Calu3 (cell line): Measurements from ENCODE around the gene SIRT5. TPM values are rescaled to one million over a fixed set of nuclear protein-coding genes. Genes with fewer than 3 reads are reported as not detected.

Experiments
- BruUV-seq: library from RNA; stranded (reverse); fragments of 400-500 nt; replicated peaks from 2 replicates; lab custom pipeline; 2021; lab: Mats Ljungman, UMichigan
- CTCF ChIA-PET: fragments of 300-600 bp; sonication (Branson Sonifier 250); formaldehyde crosslinking; loops from one replicate; lab custom pipeline; 2022; ENCODE audit warnings: antibody characterized with exemption; lab: Charles Lee
- DNase-seq: peaks from one replicate; pipeline ENCODE4 v3.0.0; 2022
- H3K27ac Mint-ChIP-seq: one replicate; pipeline ENCODE4 v1.8.0; 2022; ENCODE audit warnings: mixed read lengths; ENCODE audit not compliant: unreplicated experiment
- H3K27me3 Mint-ChIP-seq: one replicate; pipeline ENCODE4 v1.8.0; 2022; ENCODE audit warnings: mixed read lengths; ENCODE audit not compliant: unreplicated experiment
- H3K36me3 Mint-ChIP-seq: one replicate; pipeline ENCODE4 v1.8.0; 2022; ENCODE audit warnings: mild to moderate bottlenecking, moderate library complexity, mixed read lengths; ENCODE audit not compliant: insufficient read depth, unreplicated experiment
- H3K4me1 Mint-ChIP-seq: one replicate; pipeline ENCODE4 v1.8.0; 2022; ENCODE audit warnings: mild to moderate bottlenecking, low read depth, mixed read lengths; ENCODE audit not compliant: unreplicated experiment
- H3K4me3 Mint-ChIP-seq: one replicate; pipeline ENCODE4 v1.8.0; 2022; ENCODE audit warnings: mild to moderate bottlenecking, low read depth, moderate library complexity, mixed read lengths; ENCODE audit not compliant: unreplicated experiment
- H3K9me3 Mint-ChIP-seq: one replicate; pipeline ENCODE4 v1.8.0; 2022; ENCODE audit warnings: low read depth, mixed read lengths; ENCODE audit not compliant: unreplicated experiment
- CTCF ChIP-seq: fragments of 200-600 bp; IDR thresholded peaks from one replicate; pipeline ENCODE4 v1.8.0; 2022; ENCODE audit warnings: antibody characterized with exemption; ENCODE audit not compliant: unreplicated experiment
- intact Hi-C: fragments of 100-400 bp; cut with micrococcal nuclease; formaldehyde crosslinking; loops from one replicate; pipeline ENCODE4 v1.10.0; 2022; ENCODE audit not compliant: unreplicated experiment
- total RNA-seq: library from RNA; stranded (reverse); gene quantifications from 2 replicates; pipeline ENCODE4 v1.2.3, GENCODE V29; 2022

The SIRT5 gene
- total RNA-seq, 1 experiment from 2014 or later: 13.5 TPM

- TF ChIP-seq CTCF: no peak
- H3K4me3 Mint-ChIP-seq: no peak overlapping the region
- no peak for DNase-seq
- no peaks in the 10 kb centered on the region for H3K4me1 Mint-ChIP-seq
- H3K27me3 Mint-ChIP-seq: no peaks in the 10 kb centered on the region
- H3K36me3 Mint-ChIP-seq: peaks cover 5% of the 10 kb centered on the region
- no peak overlapping the region for H3K27ac Mint-ChIP-seq
- H3K9me3 Mint-ChIP-seq: no peaks in the 10 kb centered on the region
- no TSS peak for BruUV-seq
- intact Hi-C loops: no loop called here
- CTCF ChIA-PET: no interaction called here
Observed at GRCh38 chr6:13579911-13580310, 5.5 kb downstream of the SIRT5 start.

GRCh38 chr6:13581700-13582229, 7.4 kb downstream of the SIRT5 start:
- no peak for TF ChIP-seq CTCF
- no peaks in the 10 kb centered on the region for H3K9me3 Mint-ChIP-seq
- no peak for DNase-seq
- no peak overlapping the region for H3K4me3 Mint-ChIP-seq
- no TSS peak for BruUV-seq
- no peaks in the 10 kb centered on the region for H3K27me3 Mint-ChIP-seq
- CTCF ChIA-PET: no interaction called here
- H3K36me3 Mint-ChIP-seq: peaks cover 1% of the 10 kb centered on the region
- no peak overlapping the region for H3K27ac Mint-ChIP-seq
- no peaks in the 10 kb centered on the region for H3K4me1 Mint-ChIP-seq
- intact Hi-C loops: no loop called here

GRCh38 chr6:13586603-13587542, 12.5 kb downstream of the SIRT5 start:
- no peak for DNase-seq
- H3K36me3 Mint-ChIP-seq: peaks cover 4% of the 10 kb centered on the region
- H3K4me1 Mint-ChIP-seq: no peaks in the 10 kb centered on the region
- no peaks in the 10 kb centered on the region for H3K9me3 Mint-ChIP-seq
- no peak for TF ChIP-seq CTCF
- CTCF ChIA-PET: no interaction called here
- intact Hi-C loops: no loop called here
- BruUV-seq: no TSS peak
- no peak overlapping the region for H3K27ac Mint-ChIP-seq
- no peaks in the 10 kb centered on the region for H3K27me3 Mint-ChIP-seq
- no peak overlapping the region for H3K4me3 Mint-ChIP-seq

- Mint-ChIP-seq H3K4me1 (no peaks in the 10 kb centered on the region), H3K27me3 (no peaks in the 10 kb centered on the region), H3K27ac (no peak overlapping the region), H3K36me3 (peaks cover 4% of the 10 kb centered on the region), H3K9me3 (no peaks in the 10 kb centered on the region), H3K4me3 (no peak overlapping the region)
- BruUV-seq: no TSS peak
- no peak for DNase-seq
- CTCF ChIA-PET: no interaction called here
- TF ChIP-seq CTCF: no peak
- intact Hi-C loops: no loop called here
Observed at GRCh38 chr6:13589801-13590200, 15.4 kb downstream of the SIRT5 start.
